ENCODE data around the gene MAML3. TPM values are rescaled to one million over a fixed set of nuclear protein-coding genes. Genes with fewer than 3 reads are reported as not detected.
A peak's percentile ranks its signal among the peaks of the same experiment; 100 is the strongest.

Gene MAML3
- total RNA-seq, 3 donors from 2014 or later = 0.60 to 1.0 (median 0.73) TPM

- ATAC-seq (peak; percentile 24 to 28), DNase-seq (peak; percentile 67)
- Mint-ChIP-seq H3K27me3 (ENCODE audit: low read depth) (no peaks in the 10 kb centered on the region), H3K4me1 (ENCODE audit: low read depth) (peaks cover 59% of the 10 kb centered on the region), H3K9me3 (no peaks in the 10 kb centered on the region), H3K4me3 (peak overlapping the region; percentile 76), H3K36me3 (ENCODE audit: insufficient read depth) (no peaks in the 10 kb centered on the region)
Measured at GRCh38 chr4:140094438-140095420, 59.3 kb downstream of the MAML3 start.

GRCh38 chr4:140092094-140092851, 61.7 kb downstream of the MAML3 start:
- Mint-ChIP-seq H3K9me3 (no peaks in the 10 kb centered on the region), H3K4me3 (no peak overlapping the region), H3K4me1 (ENCODE audit: low read depth) (peaks cover 38% of the 10 kb centered on the region), H3K36me3 (ENCODE audit: insufficient read depth) (no peaks in the 10 kb centered on the region), H3K27me3 (ENCODE audit: low read depth) (no peaks in the 10 kb centered on the region)
- DNase-seq = no peak
- ATAC-seq = no peak

DNA sequence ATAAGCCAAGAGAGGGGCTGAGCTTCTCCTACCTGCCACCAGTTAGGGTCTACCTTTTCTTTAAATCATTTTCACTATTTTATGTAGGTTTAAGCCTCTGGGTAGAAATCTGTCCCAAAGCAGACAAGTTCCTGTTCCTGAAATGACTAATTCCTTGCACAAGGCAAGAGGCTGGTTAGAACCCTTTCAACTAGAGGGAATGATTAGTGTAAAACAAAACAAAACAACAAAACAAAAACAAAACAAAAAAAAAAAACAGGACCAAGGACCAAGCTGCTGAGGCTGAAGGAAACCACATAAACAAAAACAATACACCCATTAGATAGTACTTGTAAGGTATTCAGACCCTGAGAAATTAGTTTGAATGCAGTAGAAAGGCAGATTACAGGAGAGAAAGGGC, 62.7 kb downstream of the MAML3 start:
- DNase-seq = no peak
- no peaks in the 10 kb centered on the region for H3K9me3 Mint-ChIP-seq
- H3K27me3 Mint-ChIP-seq (ENCODE audit: low read depth) = no peaks in the 10 kb centered on the region
- H3K4me3 Mint-ChIP-seq = no peak overlapping the region
- no peaks in the 10 kb centered on the region for H3K36me3 Mint-ChIP-seq (ENCODE audit: insufficient read depth)
- no peak for ATAC-seq
- H3K4me1 Mint-ChIP-seq (ENCODE audit: low read depth) = peaks cover 28% of the 10 kb centered on the region

- Mint-ChIP-seq H3K4me1 (ENCODE audit: low read depth) (peaks cover 18% of the 10 kb centered on the region), H3K9me3 (no peaks in the 10 kb centered on the region), H3K36me3 (ENCODE audit: insufficient read depth) (peaks cover 3% of the 10 kb centered on the region), H3K4me3 (no peak overlapping the region), H3K27me3 (ENCODE audit: low read depth) (no peaks in the 10 kb centered on the region)
- no peak for ATAC-seq
- DNase-seq = no peak
Measured at GRCh38 chr4:140090215-140090731, 63.7 kb downstream of the MAML3 start.

- Mint-ChIP-seq H3K9me3 (no peaks in the 10 kb centered on the region), H3K4me3 (no peak overlapping the region), H3K27me3 (ENCODE audit: low read depth) (no peaks in the 10 kb centered on the region), H3K36me3 (ENCODE audit: insufficient read depth) (peaks cover 3% of the 10 kb centered on the region), H3K4me1 (ENCODE audit: low read depth) (peaks cover 7% of the 10 kb centered on the region)
- DNase-seq (no peak), ATAC-seq (no peak)
Measured at GRCh38 chr4:140089216-140089615, 64.8 kb downstream of the MAML3 start.

GRCh38 chr4:140088323-140088967, 65.5 kb downstream of the MAML3 start:
- DNase-seq = no peak
- H3K4me1 Mint-ChIP-seq (ENCODE audit: low read depth) = no peaks in the 10 kb centered on the region
- H3K4me3 Mint-ChIP-seq = no peak overlapping the region
- H3K27me3 Mint-ChIP-seq (ENCODE audit: low read depth) = no peaks in the 10 kb centered on the region
- H3K36me3 Mint-ChIP-seq (ENCODE audit: insufficient read depth) = peaks cover 3% of the 10 kb centered on the region
- ATAC-seq = no peak
- no peaks in the 10 kb centered on the region for H3K9me3 Mint-ChIP-seq

DNA sequence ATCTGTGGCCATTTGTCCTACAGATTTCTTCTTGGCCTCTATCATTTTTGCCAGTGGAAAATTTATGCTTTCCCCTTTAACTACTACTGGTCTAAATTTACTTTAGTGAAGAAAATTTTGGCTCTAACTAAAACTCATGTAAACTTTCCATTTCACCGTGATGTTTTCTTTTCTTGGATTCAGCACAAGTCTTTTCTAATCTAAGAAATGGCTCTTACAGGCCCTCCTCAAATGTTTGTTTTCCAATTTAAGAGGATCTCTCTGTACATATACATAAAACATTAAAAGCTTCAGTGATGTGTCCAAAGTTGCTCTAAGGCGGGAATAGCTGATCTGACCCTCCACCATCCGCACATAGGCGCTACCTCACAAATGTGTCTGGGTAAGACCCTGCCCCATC, 68.1 kb downstream of the MAML3 start:
- peaks cover 3% of the 10 kb centered on the region for H3K36me3 Mint-ChIP-seq (ENCODE audit: insufficient read depth)
- H3K9me3 Mint-ChIP-seq = no peaks in the 10 kb centered on the region
- no peak for ATAC-seq
- peaks cover 5% of the 10 kb centered on the region for H3K4me1 Mint-ChIP-seq (ENCODE audit: low read depth)
- no peak overlapping the region for H3K4me3 Mint-ChIP-seq
- no peaks in the 10 kb centered on the region for H3K27me3 Mint-ChIP-seq (ENCODE audit: low read depth)
- no peak for DNase-seq

DNA sequence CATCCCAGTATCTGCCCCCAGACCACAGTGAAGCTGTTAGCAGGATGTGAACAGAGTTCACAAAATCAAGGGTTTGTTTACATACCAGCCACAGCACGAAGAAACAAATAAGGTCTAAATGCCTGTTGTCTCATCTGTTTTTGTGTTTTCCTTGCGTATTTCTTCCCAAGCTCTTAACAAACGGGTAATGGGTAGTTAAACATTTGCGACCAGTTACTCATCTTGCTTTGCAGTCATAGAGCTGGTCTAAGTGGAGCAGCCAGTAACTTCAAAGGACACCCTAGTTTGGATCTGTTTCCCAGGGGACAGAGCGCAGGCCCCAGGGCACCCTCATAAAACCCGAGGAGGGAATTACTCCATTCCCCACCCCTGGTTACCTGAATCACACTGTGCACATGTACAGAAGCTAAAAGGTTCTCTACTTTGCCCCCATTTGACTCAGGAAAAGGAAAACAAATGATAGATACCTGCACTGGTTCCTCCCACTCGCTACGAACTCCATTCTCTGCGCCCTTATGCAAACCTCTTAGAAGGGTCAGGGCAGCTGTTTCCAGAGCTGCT, 68.8 kb downstream of the MAML3 start:
- no peak for ATAC-seq

DNA sequence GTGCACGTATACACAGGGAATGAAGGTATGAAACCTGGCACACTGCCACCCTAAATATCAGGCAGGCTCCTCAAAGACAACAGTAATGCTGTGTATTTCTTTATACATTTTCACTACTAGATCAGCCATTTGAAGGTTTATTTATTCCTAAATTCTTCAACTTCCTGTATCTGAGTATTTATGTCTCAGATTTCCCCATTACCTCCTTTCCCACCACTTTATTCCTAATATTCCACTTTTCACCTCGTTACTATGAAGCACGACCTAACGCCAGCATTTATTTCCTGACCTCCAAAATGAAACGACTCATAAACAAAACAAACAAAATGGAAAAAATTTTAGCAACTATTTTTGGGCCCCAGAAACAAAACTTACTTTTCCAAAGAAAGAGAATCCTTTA, 69.6 kb downstream of the MAML3 start:
- no peak overlapping the region for H3K4me3 Mint-ChIP-seq

More for the DNA sequence above, 68.8 kb downstream of the MAML3 start:
- H3K27me3 Mint-ChIP-seq (ENCODE audit: low read depth) = no peaks in the 10 kb centered on the region
- peaks cover 5% of the 10 kb centered on the region for H3K4me1 Mint-ChIP-seq (ENCODE audit: low read depth)
- no peak for DNase-seq
- H3K4me3 Mint-ChIP-seq = no peak overlapping the region
- peaks cover 3% of the 10 kb centered on the region for H3K36me3 Mint-ChIP-seq (ENCODE audit: insufficient read depth)
- no peaks in the 10 kb centered on the region for H3K9me3 Mint-ChIP-seq

DNA sequence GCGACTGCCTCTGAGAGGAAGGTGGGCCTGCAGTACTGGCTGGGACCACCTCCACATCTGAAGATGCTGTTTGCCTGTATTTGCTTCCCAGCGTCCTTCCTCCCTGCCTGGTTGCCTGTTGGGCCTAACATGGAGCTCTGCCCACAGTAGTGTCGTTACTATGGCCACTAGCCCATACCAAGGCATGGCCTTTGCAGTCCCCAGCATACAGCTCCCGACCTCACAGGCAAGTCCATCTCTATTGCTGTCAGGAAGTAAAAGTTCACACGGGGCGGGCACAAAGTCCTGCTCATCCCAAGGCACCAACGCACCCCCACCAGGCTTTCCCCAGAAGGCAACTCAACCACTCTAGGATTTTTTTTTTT, 71.6 kb downstream of the MAML3 start:
- Mint-ChIP-seq H3K9me3 (no peaks in the 10 kb centered on the region), H3K36me3 (ENCODE audit: insufficient read depth) (peaks cover 3% of the 10 kb centered on the region), H3K4me1 (ENCODE audit: low read depth) (peaks cover 5% of the 10 kb centered on the region), H3K4me3 (no peak overlapping the region), H3K27me3 (ENCODE audit: low read depth) (no peaks in the 10 kb centered on the region)
- no peak for DNase-seq
- no peak for ATAC-seq

More for the DNA sequence above, 69.6 kb downstream of the MAML3 start:
- DNase-seq (no peak), ATAC-seq (no peak)
- Mint-ChIP-seq H3K27me3 (ENCODE audit: low read depth) (no peaks in the 10 kb centered on the region), H3K36me3 (ENCODE audit: insufficient read depth) (peaks cover 3% of the 10 kb centered on the region), H3K9me3 (no peaks in the 10 kb centered on the region), H3K4me1 (ENCODE audit: low read depth) (peaks cover 5% of the 10 kb centered on the region)

GRCh38 chr4:140081641-140082390, 72.2 kb downstream of the MAML3 start:
- no peaks in the 10 kb centered on the region for H3K27me3 Mint-ChIP-seq (ENCODE audit: low read depth)
- DNase-seq (no peak), ATAC-seq (no peak)
- no peaks in the 10 kb centered on the region for H3K9me3 Mint-ChIP-seq
- no peak overlapping the region for H3K4me3 Mint-ChIP-seq
- peaks cover 3% of the 10 kb centered on the region for H3K36me3 Mint-ChIP-seq (ENCODE audit: insufficient read depth)
- H3K4me1 Mint-ChIP-seq (ENCODE audit: low read depth) = peaks cover 8% of the 10 kb centered on the region

GRCh38 chr4:140080883-140081282, 73.1 kb downstream of the MAML3 start:
- Mint-ChIP-seq H3K4me3 (no peak overlapping the region), H3K36me3 (ENCODE audit: insufficient read depth) (peaks cover 1% of the 10 kb centered on the region), H3K27me3 (ENCODE audit: low read depth) (no peaks in the 10 kb centered on the region), H3K9me3 (no peaks in the 10 kb centered on the region), H3K4me1 (ENCODE audit: low read depth) (peaks cover 14% of the 10 kb centered on the region)
- DNase-seq (no peak), ATAC-seq (peak in 1 of 2 donors; percentile 65)

DNA sequence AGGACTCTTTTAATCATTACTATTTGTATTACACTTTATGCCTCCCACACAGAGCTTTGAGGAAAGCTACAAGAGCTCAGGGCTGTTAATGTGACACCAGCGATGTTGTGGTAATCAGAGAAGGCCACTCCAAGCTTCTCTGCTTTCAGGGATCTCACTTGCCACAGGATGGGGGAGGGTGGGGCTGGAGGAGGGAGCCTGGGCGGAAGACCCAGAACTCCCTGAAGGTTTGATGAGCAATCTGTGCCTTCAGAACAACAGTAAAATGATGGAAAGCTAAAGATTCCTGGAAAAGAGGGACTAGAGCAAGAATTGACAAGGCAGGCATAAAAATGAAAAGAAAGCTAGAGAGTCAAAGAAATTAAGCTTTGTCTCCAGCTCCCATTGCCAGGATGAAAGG, 75.6 kb downstream of the MAML3 start:
- peaks cover 17% of the 10 kb centered on the region for H3K4me1 Mint-ChIP-seq (ENCODE audit: low read depth)
- ATAC-seq (no peak), DNase-seq (no peak)
- H3K27me3 Mint-ChIP-seq (ENCODE audit: low read depth) = peaks cover 2% of the 10 kb centered on the region
- H3K9me3 Mint-ChIP-seq = no peaks in the 10 kb centered on the region
- H3K4me3 Mint-ChIP-seq = no peak overlapping the region
- no peaks in the 10 kb centered on the region for H3K36me3 Mint-ChIP-seq (ENCODE audit: insufficient read depth)

All from activated T-cell treated with anti-CD3 and anti-CD28 coated beads, Interleukin-2, amount 50 U/mL, for 4 hours (primary cell).